ENCODE data around the gene UGT1A1.

Gene UGT1A1

DNA sequence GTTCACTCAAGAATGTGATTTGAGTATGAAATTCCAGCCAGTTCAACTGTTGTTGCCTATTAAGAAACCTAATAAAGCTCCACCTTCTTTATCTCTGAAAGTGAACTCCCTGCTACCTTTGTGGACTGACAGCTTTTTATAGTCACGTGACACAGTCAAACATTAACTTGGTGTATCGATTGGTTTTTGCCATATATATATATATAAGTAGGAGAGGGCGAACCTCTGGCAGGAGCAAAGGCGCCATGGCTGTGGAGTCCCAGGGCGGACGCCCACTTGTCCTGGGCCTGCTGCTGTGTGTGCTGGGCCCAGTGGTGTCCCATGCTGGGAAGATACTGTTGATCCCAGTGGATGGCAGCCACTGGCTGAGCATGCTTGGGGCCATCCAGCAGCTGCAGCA, at the start of gene UGT1A1:
Gene UGT1A1 (plus strand): TSS at position 228 of the 400 bp plus-strand sequence. CDS start 18 bp downstream, at position 246.
- CTCF ChIA-PET, result interaction anchor here (0.6 kb wide), 1 partner anchor 73 kb away, joined by 3 read pairs; no protein-coding TSS in a partner anchor
- TF ChIP-seq, protein P1, sequence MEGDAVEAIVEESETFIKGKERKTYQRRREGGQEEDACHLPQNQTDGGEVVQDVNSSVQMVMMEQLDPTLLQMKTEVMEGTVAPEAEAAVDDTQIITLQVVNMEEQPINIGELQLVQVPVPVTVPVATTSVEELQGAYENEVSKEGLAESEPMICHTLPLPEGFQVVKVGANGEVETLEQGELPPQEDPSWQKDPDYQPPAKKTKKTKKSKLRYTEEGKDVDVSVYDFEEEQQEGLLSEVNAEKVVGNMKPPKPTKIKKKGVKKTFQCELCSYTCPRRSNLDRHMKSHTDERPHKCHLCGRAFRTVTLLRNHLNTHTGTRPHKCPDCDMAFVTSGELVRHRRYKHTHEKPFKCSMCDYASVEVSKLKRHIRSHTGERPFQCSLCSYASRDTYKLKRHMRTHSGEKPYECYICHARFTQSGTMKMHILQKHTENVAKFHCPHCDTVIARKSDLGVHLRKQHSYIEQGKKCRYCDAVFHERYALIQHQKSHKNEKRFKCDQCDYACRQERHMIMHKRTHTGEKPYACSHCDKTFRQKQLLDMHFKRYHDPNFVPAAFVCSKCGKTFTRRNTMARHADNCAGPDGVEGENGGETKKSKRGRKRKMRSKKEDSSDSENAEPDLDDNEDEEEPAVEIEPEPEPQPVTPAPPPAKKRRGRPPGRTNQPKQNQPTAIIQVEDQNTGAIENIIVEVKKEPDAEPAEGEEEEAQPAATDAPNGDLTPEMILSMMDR (IDR thresholded peaks at IDR 0.05; ENCODE audit: insufficient read depth, low read length, missing control alignments), result no peak
- H3K4me3 ChIP-seq (ENCODE audit: low read depth, low read length), result no peak within 1 kb of the TSS
- DNase-seq (ENCODE audit: low read depth, low spot score), result no peak
- POLR2A ChIA-PET, result no interaction called here

DNA sequence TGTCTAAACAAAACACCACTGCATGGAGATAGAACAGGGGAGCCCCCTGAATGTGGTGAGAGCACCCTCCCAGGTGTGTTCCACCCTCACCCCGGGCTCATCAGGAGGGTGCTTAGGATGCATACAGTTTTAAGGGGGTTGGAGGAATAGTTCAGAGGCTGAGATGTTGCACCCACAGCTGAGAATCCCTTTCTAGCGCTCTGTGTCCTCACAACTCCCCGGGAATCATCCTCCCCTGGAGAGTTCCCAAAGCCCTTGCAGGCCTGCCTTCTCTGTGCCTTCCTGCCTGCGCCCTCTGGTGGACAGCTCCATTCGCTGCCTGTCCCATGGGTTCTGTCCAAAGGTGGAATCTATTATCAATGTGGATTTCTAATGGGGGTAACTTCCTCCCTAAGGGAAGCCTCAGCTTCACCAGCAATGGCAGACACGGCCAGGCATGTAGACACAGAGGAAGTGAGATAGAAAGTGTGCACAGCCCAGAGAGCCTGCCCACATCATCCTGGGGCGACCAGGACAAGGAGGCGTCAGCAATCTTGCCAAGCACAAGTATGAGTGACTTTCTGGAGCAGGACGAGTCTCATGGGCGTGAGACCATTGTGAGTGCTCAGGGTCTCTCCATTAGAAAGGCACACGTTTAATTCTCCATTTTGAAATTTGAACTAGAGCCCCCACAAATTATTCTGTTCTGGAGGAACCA, 48.6 kb upstream of the UGT1A1 start:
- no peak for DNase-seq (ENCODE audit: low read depth, low spot score)
- TF ChIP-seq, protein P1 (IDR thresholded peaks at IDR 0.05; ENCODE audit: insufficient read depth, low read length, missing control alignments), result peak; percentile 90
- POLR2A ChIA-PET, result no interaction called here
- H3K4me3 ChIP-seq (ENCODE audit: low read depth, low read length), result no peak overlapping the region
- CTCF ChIA-PET, result interaction anchor here (0.8 to 3.2 kb wide), 18 partner anchors 9 to 358 kb away, joined by 3 to 50 read pairs (median 4); no protein-coding TSS in a partner anchor

DNA sequence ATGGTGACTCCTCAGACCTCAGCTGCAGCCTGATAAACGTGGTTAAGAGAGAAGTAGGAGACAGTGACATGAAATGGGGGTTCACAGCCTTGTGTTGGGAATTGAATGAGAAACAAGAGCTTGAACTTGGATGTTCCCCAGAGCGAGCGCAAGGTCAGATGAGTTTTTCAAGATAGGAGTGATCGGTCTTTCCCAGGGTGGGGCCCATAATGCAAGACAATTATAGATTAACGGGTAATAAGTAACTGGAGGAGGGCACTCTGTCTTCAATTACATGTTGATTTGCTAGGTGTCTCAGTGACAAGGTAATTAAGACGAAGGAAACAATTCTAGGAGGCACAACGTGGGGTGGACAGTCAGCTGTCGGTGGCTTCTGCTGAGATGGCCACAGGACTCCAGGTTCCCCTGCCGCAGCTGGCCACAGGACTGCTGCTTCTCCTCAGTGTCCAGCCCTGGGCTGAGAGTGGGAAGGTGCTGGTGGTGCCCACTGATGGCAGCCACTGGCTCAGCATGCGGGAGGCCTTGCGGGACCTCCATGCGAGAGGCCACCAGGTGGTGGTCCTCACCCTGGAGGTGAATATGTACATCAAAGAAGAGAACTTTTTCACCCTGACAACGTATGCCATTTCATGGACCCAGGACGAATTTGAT, 47.3 kb upstream of the UGT1A1 start, which contains the start of gene UGT1A5:
Gene UGT1A5 (plus strand): TSS at position 297 of the 651 bp plus-strand sequence. CDS start 85 bp downstream, at position 382.
- DNase-seq (ENCODE audit: low read depth, low spot score), result no peak
- TF ChIP-seq, protein P1 (IDR thresholded peaks at IDR 0.05; ENCODE audit: insufficient read depth, low read length, missing control alignments), result no peak
- CTCF ChIA-PET, result interaction anchor here (0.7 to 3.2 kb wide), 13 partner anchors 8 to 283 kb away, joined by 3 to 50 read pairs (median 4); no protein-coding TSS in a partner anchor
- no peak within 1 kb of the TSS for H3K4me3 ChIP-seq (ENCODE audit: low read depth, low read length)
- POLR2A ChIA-PET, result no interaction called here

DNA sequence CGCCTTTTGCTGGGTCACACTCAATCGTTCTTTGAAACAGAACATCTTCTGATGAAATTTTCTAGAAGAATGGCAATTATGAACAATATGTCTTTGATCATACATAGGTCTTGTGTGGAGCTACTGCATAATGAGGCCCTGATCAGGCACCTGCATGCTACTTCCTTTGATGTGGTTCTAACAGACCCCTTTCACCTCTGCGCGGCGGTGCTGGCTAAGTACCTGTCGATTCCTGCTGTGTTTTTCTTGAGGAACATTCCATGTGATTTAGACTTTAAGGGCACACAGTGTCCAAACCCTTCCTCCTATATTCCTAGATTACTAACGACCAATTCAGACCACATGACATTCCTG, 46.8 kb upstream of the UGT1A1 start:
- DNase-seq (ENCODE audit: low read depth, low spot score), result no peak
- CTCF ChIA-PET, result interaction anchor here (0.7 to 3.2 kb wide), 4 partner anchors 8 to 265 kb away, joined by 3 to 50 read pairs (median 10); no protein-coding TSS in a partner anchor
- POLR2A ChIA-PET, result no interaction called here
- no peak overlapping the region for H3K4me3 ChIP-seq (ENCODE audit: low read depth, low read length)
- TF ChIP-seq, protein P1 (IDR thresholded peaks at IDR 0.05; ENCODE audit: insufficient read depth, low read length, missing control alignments), result no peak

DNA sequence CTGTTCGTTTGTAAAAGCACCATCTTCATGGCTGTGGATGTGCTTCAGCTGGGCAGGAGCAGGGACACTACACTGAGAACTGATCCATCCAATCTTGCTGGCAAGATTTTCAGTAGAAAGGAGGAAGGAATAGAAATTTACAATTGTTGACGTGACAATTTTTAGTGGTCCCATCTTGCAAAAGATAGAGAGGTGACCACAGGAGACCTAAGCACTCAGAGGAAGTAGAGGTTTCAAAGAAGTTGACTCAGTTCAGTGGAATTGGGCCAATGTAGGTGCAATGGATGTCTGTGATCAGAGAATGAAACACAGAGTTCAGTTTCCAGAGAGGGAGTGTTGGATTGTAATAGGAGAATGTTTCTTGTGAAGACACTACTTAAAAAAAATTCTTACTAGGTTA, 45.9 kb upstream of the UGT1A1 start:
- DNase-seq (ENCODE audit: low read depth, low spot score), result no peak
- ChIA-PET CTCF (interaction anchor here (2.1 kb wide), 1 partner anchor 266 kb away, joined by 12 read pairs; no protein-coding TSS in a partner anchor), POLR2A (no interaction called here)
- TF ChIP-seq, protein P1 (IDR thresholded peaks at IDR 0.05; ENCODE audit: insufficient read depth, low read length, missing control alignments), result no peak
- no peak overlapping the region for H3K4me3 ChIP-seq (ENCODE audit: low read depth, low read length)

DNA sequence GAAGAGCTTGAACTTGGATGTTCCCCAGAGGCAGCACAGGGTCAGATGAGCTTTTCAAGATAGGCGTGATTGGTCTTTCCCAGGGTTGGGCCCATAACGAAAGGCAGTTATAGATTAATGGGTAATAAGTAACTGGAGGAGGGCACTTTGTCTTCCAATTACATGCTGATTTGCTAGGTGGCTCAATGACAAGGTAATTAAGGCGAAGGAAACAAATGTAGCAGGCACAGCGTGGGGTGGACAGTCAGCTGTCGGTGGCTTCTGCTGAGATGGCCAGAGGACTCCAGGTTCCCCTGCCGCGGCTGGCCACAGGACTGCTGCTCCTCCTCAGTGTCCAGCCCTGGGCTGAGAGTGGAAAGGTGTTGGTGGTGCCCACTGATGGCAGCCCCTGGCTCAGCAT, 41.5 kb upstream of the UGT1A1 start, which contains the start of gene UGT1A4:
Gene UGT1A4 (plus strand): TSS at position 185 of the 400 bp plus-strand sequence. CDS start 85 bp downstream, at position 270.
- ChIA-PET CTCF (interaction anchor here (1.2 kb wide), 2 partner anchors 11 to 276 kb away, joined by 4 to 5 read pairs; no protein-coding TSS in a partner anchor), POLR2A (no interaction called here)
- no peak within 1 kb of the TSS for H3K4me3 ChIP-seq (ENCODE audit: low read depth, low read length)
- TF ChIP-seq, protein P1 (IDR thresholded peaks at IDR 0.05; ENCODE audit: insufficient read depth, low read length, missing control alignments), result no peak
- DNase-seq (ENCODE audit: low read depth, low spot score), result no peak
